Natural killer cell (primary cell): Measurements from ENCODE around the gene UFD1. TPM values are rescaled to one million over a fixed set of nuclear protein-coding genes. Genes with fewer than 3 reads are reported as not detected.

Experiments
- ATAC-seq, 3 donors: fragments of 150-1000 bp in 2 of 3; fragments of 200-7000 bp in 1 of 3; cut with Tn5 transposase; 1 replicate in 1 of 3; 2 replicates in 2 of 3; pipeline ENCODE4 v1.10.0; 2021; ENCODE audit warnings: mild to moderate bottlenecking in 2 of 3, moderate library complexity in 2 of 3
- DNase-seq, 2 donors: peaks; one replicate each; pipeline versions ENCODE4 v3.0.0 to v3.0.0-alpha.2; 2013 to 2021; ENCODE audit warnings: mixed read lengths in 1 of 2
- H3K27ac ChIP-seq: one replicate; pipeline ENCODE4 v1.5.1; 2013; ENCODE audit warnings: mild to moderate bottlenecking, low read length
- H3K27me3 ChIP-seq: one replicate; pipeline ENCODE4 v1.6.1; 2013; ENCODE audit warnings: low read length; ENCODE audit not compliant: control insufficient read depth, insufficient read depth
- H3K36me3 ChIP-seq: one replicate; pipeline ENCODE4 v1.6.1; 2013; ENCODE audit warnings: low read length; ENCODE audit not compliant: control insufficient read depth, insufficient read depth
- H3K4me1 ChIP-seq: one replicate; pipeline ENCODE4 v1.6.1; 2013; ENCODE audit warnings: low read length; ENCODE audit not compliant: control insufficient read depth, insufficient read depth
- H3K4me3 ChIP-seq: one replicate; pipeline ENCODE4 v1.5.1; 2013; ENCODE audit warnings: low read length
- H3K9me3 ChIP-seq: one replicate; pipeline ENCODE4 v1.6.1; 2013; ENCODE audit warnings: low read length; ENCODE audit not compliant: control insufficient read depth, insufficient read depth
- H3K27ac Mint-ChIP-seq, 2 donors: one replicate each; pipeline ENCODE4 v1.8.0; 2022; ENCODE audit warnings: mild to moderate bottlenecking in 2 of 2, mixed read lengths in 2 of 2, moderate library complexity in 1 of 2
- H3K27me3 Mint-ChIP-seq, 2 donors: one replicate each; pipeline ENCODE4 v1.8.0; 2022; ENCODE audit warnings: low read depth in 2 of 2, mixed read lengths in 2 of 2
- H3K36me3 Mint-ChIP-seq: one replicate; pipeline ENCODE4 v1.8.0; 2022; ENCODE audit warnings: mixed read lengths
- H3K4me1 Mint-ChIP-seq, 2 donors: one replicate each; pipeline ENCODE4 v1.8.0; 2022; ENCODE audit warnings: mixed read lengths in 2 of 2
- H3K4me3 Mint-ChIP-seq: one replicate; pipeline ENCODE4 v1.8.0; 2022; ENCODE audit warnings: mild to moderate bottlenecking, moderate library complexity, mixed read lengths
- H3K9me3 Mint-ChIP-seq, 2 donors: one replicate each; pipeline ENCODE4 v1.8.0; 2022; ENCODE audit warnings: mixed read lengths in 2 of 2
- CTCF ChIP-seq: fragments of 200-600 bp; IDR thresholded peaks from one replicate; pipeline ENCODE4 v1.8.0; 2022; ENCODE audit warnings: antibody characterized with exemption
- WGBS: methylation state at CpG from one replicate; pipeline ENCODE4 v1.1.7; 2013; ENCODE audit warnings: missing lambda C conversion rate; ENCODE audit not compliant: insufficient coverage; 5-methylcytosine and 5-hydroxymethylcytosine counted together
- intact Hi-C: fragments of 100-400 bp; cut with micrococcal nuclease; formaldehyde crosslinking; loops from one replicate; pipeline ENCODE4 v1.14.2; 2022
- total RNA-seq, 4 donors: library from RNA; stranded (reverse); fragments of 120-200 nt in 1 of 4; gene quantifications; one replicate each; pipeline versions ENCODE4 v1.2.3 to v1.2.4, GENCODE V29; 2013 to 2022

UFD1 gene
- total RNA-seq, 3 donors from 2014 or later (not counting 1 experiment from before 2014, with no cell fraction given): 73.8 to 101 (median 77.8) TPM

GRCh38 chr22:19522881-19523239 is 43.9 kb upstream of the UFD1 start:
- peaks cover 5% of the 10 kb centered on the region for H3K4me1 ChIP-seq
- H3K36me3 ChIP-seq: no peaks in the 10 kb centered on the region
- H3K9me3 ChIP-seq: no peaks in the 10 kb centered on the region
- no peak for TF ChIP-seq CTCF
- H3K4me3 ChIP-seq: no peak overlapping the region
- intact Hi-C loops: no loop called here
- Mint-ChIP-seq H3K9me3 (no peaks in the 10 kb centered on the region), H3K36me3 (no peaks in the 10 kb centered on the region), H3K4me3 (no peak overlapping the region), H3K4me1 (peaks cover 0 to 9% of the 10 kb centered on the region in 2 donors), H3K27ac (no peak overlapping the region), H3K27me3 (peaks cover 0 to 20% of the 10 kb centered on the region in 2 donors)
- no peak overlapping the region for H3K27ac ChIP-seq
- 51% methylated on average over 9 of the region's 9 CpGs for WGBS
- H3K27me3 ChIP-seq: peaks cover 11% of the 10 kb centered on the region
- DNase-seq: no peak
- no peak for ATAC-seq

- H3K4me1 Mint-ChIP-seq: peaks cover 0 to 9% of the 10 kb centered on the region in 2 donors
- H3K27ac Mint-ChIP-seq: no peak overlapping the region
- ATAC-seq (no peak), DNase-seq (no peak)
- intact Hi-C loops: no loop called here
- no peaks in the 10 kb centered on the region for H3K9me3 ChIP-seq
- no peak overlapping the region for H3K27ac ChIP-seq
- H3K36me3 ChIP-seq: no peaks in the 10 kb centered on the region
- TF ChIP-seq CTCF: no peak
- H3K4me3 Mint-ChIP-seq: no peak overlapping the region
- no peaks in the 10 kb centered on the region for H3K9me3 Mint-ChIP-seq
- H3K36me3 Mint-ChIP-seq: no peaks in the 10 kb centered on the region
- peaks cover 11% of the 10 kb centered on the region for H3K27me3 ChIP-seq
- H3K4me3 ChIP-seq: no peak overlapping the region
- H3K4me1 ChIP-seq: peaks cover 5% of the 10 kb centered on the region
- 76% methylated on average over 16 of the region's 16 CpGs for WGBS
- H3K27me3 Mint-ChIP-seq: peaks cover 0 to 20% of the 10 kb centered on the region in 2 donors
Observed at GRCh38 chr22:19522190-19522880, 43.3 kb upstream of the UFD1 start.

- no peaks in the 10 kb centered on the region for H3K36me3 ChIP-seq
- no peak for DNase-seq
- Mint-ChIP-seq H3K4me1 (peaks cover 0 to 6% of the 10 kb centered on the region in 2 donors), H3K36me3 (no peaks in the 10 kb centered on the region), H3K27ac (no peak overlapping the region), H3K4me3 (no peak overlapping the region), H3K9me3 (no peaks in the 10 kb centered on the region), H3K27me3 (peaks cover 0 to 10% of the 10 kb centered on the region in 2 donors)
- H3K27ac ChIP-seq: no peak overlapping the region
- H3K4me3 ChIP-seq: no peak overlapping the region
- intact Hi-C loops: no loop called here
- H3K27me3 ChIP-seq: peaks cover 11% of the 10 kb centered on the region
- peaks cover 5% of the 10 kb centered on the region for H3K4me1 ChIP-seq
- no peaks in the 10 kb centered on the region for H3K9me3 ChIP-seq
- 93% methylated on average over 10 of the region's 10 CpGs for WGBS
- ATAC-seq: no peak
- TF ChIP-seq CTCF: no peak
Observed at GRCh38 chr22:19520566-19521305, 41.7 kb upstream of the UFD1 start.
